HG03520 (cell line): ENCODE data around the gene MDM1.

ENCODE experiments used
- ATAC-seq: cut with Tn5 transposase; IDR thresholded peaks from one replicate; pipeline ENCODE4 v1.9.1; 2021; ENCODE audit warnings: mild to moderate bottlenecking, moderate library complexity; ENCODE audit not compliant: unreplicated experiment

Gene MDM1

DNA sequence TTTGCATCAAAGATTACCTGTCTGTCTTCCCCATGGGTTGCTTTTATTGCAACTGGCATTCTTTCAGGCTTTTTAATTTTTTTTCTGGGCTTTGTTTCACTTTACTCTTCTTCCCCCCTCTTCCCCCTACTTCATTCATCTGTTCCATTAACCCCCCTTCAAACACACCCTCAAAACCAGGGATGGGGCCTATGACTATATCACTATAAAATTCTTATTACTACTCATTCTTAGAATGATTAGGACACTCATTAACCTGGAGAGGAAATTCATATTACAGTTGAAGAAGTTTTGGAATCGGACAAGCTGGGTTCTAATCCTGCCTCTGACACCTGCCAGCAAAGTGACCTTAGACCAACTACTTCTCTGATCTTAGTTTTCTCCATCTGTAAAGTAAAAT, 24.8 kb upstream of the MDM1 start:
- ATAC-seq: no peak

DNA sequence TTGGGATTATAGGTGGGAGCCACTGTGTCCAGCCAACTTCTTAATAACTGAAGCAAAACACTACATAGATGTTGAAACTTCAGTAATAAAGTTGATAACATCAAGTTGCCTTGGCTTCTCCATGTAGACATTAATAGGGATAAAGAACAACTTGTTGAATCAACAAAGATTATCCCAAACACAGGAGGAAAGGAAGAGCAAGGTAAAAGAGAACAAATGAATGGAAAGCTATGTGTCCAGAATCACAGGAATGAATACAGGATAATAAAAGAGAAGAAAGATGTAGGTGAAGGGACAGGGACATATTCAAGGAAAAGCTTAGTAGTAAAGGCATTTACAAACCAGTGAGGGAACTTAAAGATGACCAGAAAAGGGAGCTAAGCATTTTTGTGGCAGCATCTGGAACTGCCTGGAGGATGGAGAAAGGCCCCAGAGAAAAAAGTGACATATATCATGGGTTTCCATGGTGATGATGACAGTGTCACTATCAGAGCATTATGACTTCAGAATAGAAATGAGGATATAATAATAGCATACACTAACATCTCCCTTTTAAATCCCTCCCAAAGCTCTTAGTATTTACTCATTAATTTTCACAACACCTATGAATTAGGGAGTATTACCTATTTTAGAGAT, 24.0 kb upstream of the MDM1 start:
- no peak for ATAC-seq

DNA sequence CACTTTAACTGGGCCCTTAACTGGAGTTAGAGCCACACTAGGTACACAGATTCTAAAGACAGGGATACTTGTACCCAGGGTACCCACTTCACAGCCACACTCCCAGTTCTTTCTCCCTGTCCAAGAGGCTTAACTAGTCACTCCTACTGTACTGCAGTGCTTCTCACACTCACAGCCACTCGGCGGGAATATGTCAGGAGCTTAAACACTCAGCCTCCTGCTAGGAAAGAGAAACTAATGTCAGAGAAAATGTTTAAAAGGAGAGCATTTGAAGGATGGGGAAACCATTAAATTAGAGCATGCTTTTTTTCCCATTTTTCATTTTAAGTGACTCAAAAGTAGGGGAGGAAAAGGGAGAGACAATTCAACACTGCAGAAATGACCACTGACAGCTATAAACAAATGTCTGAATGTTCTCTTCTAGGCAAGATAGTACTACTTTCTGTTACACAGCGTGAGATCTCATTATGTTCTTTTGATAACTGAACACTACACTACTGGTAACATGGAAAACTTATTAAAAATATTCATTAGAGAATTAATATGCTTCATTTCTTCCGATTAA, 22.9 kb upstream of the MDM1 start:
- ATAC-seq: no peak

DNA sequence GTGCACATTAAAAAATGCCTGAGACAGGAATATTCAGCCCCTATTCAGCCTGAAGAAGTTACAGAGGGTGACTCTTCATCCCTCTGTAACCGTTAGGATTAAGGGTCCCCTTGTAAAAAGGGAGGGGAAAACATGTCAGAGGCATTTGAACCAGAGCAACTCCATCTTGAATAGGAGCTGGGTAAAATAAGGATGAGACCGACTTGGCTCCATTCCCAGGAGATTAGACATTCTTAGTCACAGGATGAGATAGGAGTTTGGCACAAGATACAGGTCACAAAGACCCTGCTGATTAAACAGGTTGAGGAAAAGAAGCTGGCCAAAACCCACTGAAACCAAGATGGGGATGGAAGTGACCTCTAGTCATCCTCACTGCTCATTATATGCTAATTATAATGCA, 19.9 kb upstream of the MDM1 start:
- ATAC-seq: no peak

DNA sequence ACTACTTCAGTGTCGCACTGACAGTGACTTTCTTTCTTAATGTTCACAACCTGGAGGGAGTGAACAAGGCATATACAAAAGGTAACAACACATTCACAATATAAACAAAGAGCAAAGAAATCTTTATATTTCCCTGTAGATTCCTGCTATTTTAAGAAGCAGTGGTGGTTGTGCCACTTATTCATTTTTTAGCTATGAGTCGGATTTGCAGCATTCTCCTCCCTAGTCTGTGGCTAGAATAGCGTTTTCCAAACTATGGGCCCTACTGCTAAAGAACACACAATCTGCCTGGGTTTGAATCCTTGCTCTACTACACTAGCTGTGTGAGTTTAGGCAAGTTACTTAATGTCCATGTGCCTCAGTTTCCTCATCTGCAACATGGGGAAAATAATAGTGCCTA, 18.6 kb upstream of the MDM1 start:
- no peak for ATAC-seq

DNA sequence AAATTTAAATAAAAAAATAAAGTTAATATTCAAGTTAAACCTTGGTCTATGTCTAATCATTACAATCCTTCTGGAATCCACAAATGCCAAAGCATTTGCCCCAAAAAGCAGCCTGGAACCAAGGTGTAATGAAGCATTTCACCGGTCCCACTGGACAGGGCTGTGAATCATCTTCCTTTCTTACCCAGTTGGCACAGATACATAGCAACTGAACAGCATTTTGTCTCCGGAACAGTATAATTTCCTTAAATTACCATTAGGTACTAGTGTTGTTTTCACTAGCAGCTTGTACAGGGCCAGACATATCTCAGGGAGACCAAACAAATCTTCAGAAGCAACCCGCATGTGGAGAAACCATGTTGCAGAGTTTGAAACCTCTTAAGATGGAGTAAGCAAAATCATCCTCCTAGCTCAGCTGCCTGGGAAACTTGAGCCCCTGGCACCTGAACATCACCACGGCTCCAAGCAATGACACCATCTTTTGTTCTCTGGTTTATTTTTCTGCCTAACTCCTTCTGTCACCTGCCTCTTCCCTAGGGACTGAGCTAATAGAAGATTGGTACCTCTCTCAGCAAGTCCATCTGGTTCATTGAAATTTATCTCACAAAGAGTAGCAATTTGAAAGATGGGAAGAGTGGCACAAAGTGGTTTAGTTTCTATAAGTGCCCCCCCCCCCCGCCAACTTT, 17.9 kb upstream of the MDM1 start:
- no peak for ATAC-seq

DNA sequence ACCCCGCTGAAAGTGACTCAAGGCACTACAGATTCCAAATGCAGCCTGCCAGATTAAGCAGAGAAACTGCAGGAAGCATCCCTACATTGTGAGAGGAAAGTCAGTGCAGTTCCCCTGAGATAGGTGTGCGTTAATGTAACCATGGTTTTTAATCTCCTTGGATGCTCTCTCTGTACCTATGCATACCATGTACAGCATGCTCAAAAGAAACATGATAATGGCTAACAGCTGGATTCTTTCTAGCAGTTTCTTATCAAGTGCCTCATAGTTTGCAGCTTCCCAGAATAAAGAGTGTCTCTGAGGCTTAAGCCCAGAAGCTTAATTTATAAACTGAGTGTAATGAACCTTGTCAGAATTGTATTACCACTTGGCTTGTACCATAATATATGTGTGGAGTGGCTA, 17.1 kb upstream of the MDM1 start:
- ATAC-seq: no peak

DNA sequence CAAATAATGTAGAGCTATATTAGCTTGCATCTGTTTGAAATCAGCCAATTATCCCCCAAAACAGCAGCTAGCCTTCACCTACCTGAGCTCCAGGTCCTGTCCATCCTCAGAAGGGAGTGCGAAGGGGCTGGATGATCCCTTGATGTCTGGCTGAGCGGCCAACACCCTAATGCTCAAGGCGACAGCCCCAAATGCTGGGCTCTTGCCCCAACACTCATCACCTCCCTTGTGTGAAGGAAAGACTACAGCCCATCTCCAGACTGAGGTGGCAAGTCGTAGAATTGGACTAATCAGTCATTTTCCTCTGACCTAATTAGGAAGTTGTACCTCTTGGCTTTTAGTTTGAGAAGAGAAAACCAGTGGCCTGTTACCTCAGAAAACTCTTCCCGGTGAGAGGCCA, 16.3 kb upstream of the MDM1 start:
- no peak for ATAC-seq

DNA sequence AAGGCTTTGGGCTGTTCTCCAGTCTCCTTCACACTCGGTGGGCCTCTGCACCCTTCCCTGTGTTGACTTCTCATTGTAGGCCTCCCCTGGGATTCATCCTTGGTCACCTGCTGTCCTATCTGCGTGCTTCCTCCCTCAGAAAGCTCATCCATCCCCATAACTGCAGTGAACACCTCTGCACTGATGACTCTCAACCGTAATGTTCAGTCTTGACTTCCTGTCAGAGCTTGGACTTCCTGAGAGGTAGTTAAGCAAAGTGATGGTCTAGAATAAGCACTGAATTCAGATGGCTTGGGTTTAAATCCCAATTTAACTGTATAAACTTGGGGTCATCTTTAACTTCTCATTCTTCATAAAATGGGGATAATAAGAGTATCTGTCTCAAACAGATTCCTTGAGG, 13.6 kb upstream of the MDM1 start:
- no peak for ATAC-seq

DNA sequence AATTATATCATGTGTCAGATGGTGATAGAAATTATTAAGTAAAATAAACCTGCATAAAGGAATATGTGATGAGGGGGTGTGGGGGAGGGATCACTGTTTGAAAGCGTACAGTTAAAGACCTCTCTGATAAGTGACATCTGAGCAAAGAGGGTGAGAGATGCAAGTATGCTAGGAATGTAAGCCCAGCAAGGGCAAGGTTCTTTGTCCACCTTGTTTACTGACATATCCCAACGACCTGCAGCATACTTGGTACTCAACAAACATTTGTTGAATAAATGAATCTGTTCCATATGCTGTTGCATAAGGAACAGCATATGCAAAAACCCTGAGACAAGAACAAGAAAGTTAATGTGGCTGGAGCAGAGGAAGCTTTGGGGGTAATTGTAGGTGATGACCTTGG, 12.0 kb upstream of the MDM1 start:
- ATAC-seq: no peak

DNA sequence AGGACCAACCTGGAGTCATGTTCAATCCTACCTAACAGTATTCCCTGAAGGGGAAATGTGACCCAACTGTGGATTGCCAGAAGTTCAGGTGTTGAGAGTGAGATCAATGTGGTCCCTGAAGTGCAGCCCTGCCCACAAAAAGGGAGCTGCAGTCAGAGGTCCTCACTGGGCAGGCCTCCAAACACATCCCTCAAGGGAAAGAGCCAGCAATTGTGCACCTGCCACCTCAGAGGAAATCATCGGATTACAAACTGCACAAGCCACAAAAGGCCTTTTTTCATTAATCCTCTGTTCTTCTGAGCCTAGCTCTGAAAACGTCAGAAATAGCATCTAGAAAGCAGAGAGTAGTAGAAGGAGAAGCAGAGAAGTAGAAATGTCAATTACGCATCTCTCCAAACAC, 10.8 kb upstream of the MDM1 start:
- ATAC-seq: no peak

DNA sequence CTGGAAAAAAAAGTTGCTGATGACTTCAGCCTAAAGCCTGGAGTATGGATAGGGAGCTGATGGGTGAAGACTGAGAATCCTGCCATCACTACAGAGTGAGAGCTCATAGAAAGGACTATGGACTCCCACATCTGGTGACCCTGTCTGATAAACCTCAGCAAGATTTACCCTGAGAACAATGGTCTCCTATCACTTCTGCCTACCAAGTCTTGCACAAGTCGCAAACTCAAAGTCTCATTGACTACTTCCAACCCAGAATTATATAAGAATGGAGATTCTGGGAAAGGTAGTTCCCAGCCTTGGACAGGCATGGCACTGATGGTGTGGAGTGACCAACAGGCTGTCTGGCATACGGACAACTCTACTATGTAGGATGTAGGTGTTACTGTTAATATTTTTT, 9.7 kb upstream of the MDM1 start:
- ATAC-seq: no peak

DNA sequence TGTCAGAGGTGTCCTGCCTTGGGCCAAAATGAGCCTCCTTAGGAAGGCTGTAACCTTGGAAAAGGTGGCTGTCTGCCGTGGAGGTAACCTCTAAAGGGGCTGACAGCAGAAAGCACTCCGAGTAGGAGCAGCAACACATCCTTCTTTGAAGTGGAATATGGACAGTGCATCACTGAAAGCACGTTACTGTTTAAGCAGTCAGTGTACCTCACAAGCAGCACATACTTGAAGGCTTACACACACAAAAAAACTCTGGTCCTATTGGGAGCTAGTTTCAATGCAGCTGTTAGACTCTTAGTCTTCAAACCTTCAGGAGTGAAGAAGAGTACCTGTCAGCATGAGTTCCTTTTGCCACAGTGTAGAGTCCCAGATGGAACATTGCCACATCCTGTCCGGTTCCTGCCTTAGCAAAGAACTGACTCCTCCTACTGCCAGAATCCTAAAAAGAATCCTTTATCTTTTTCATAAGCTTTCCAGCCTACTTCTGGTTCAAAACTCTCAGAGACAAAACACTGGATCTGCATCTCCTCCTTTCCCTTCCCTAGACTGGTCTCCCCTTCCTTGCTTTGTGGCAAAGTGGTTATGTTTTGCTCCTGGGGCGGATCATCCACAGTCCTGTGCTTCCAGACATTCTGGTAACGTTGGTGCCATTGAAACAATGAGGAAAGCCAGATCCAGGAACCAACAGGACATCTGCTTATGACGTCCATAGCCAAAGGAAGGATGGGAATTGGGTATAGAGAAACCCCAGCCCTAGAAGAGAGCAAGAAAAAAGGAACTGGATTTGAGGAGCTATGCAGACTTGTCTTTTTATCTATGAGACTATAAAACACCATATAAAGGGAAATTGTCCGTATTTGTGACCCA, 8.5 kb upstream of the MDM1 start:
- ATAC-seq: no peak

DNA sequence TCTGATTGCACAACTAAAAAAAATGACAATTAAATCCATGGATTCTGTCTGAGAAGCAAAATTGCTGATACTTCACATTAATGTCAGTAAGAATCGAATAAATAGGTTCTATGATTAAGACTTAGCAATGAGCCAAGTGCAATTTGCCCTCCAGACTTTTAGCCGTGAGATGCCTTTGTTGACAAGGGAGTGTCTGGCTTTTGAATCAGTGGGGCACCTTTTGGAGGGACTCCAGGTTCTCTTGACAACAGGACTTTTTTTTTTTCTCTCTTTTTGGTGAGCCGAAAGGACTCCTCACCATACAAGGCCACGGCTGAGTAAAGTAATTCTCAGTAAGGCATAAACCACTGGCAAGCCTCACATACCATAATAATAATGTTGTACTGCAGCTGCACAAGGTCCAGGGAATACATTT, 4.7 kb upstream of the MDM1 start:
- ATAC-seq: no peak

DNA sequence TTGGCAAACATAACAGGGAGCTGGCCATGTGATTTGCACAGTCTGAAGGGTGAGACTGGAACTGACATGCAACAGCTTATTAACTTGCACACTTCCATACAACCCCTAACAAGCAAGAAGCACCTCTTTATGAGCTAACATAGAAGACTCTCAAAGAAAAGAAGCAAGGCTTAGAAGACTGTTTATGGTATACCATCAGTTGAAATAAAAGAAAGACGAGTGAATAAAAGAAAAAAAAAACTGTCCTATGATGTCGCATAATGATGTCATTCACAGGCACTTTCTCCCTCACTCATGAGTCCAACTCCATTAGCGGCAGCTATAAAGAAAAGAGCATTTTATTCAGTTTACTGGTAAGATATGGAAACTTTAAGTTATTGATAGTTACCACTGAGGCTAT, 3.3 kb upstream of the MDM1 start:
- ATAC-seq: no peak

DNA sequence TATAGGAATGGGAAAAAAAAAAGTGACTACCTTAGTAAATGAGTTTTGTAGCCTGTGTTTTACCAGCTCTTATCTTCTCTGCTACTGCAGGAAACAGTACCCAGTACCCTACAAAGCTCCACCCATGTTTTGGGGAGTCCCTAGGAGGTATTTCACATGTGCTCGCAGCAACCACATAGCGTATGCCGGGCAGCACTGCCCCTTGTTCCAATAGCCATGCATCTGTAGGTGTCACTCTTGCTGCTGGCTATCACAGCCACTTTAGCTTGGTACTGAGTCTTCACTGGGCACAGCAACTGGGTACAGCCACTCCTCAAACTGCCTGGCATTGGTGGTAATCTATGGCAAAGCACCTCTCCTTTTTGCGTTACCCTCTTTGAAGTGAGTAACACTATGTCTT, 2.0 kb upstream of the MDM1 start:
- ATAC-seq: no peak

DNA sequence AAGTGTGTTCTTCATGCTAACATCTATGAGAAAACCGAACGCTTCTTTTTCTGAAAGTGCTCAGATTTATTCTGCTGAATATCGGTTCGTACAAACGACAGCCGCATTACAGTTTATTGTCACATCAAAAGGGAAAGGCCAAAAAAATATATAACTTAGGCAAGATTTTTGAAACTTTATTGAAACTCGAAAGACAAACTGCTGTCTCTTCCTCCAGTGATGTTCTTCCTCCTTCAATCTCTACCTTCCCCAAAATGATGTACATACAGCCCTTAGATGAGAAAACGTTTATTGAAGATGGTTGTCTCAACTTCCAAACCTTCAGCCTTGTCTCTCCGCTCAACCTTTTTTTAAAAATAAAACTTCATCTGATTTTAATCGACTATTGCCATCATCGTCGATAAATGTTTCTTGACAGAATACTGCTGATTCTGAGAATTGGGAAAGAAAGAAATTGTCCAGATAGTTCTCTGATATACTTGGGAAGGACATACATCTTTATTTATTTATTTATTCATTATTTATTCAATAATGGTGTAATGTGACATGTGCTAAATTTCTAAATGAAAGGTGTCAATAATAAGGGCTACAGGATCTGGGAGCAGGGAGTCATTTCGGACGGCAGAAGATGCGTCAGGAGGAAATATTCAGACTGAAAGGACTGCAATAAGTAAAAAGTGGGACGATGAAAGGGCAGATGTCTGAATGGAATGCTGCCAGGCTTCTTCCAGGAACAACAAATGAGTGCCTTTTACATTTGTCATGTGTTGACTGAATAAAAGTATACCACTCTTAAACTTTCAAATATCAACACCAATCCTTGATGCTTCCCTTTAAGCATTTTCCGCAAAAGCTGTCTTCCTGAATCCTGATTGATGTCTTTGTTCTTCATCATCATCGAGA, 817 bp upstream of the MDM1 start:
- no peak for ATAC-seq

DNA sequence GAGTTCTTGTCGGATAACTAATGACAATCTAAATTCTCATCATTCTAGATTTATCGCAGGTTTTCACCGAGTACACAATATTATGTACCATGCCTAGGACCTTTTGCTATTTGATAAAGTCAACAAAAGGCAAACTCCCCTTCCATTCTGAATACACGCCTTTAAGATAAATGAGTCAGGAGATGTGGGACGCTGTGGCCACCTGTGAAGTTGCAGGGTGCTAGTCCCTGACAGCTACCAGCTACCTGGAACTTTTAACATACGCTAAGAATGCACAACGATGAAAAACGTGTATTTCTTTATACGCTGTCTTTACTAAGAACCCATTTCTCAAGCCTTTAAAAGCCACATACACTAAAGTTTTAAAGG, 678 bp downstream of the MDM1 start:
- ATAC-seq: no peak

DNA sequence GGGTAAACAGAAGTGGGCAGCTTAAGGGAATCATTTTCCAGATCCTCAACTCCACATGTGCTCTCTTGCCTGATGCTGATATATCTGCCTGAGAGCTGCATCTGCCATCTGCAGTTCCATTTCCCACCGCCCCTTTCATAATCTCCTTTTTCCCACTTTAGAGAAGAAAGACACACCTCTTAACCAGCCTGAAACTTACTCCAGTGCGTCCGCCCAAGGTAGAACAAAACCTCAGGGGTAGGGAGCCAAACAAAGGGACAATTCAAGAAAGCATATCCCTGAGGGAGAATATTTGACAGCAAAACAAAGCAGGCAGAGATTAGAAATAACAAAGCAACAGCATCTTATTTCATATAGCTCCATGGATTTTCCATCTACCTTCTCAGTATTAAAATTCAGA, 4.3 kb downstream of the MDM1 start:
- no peak for ATAC-seq

DNA sequence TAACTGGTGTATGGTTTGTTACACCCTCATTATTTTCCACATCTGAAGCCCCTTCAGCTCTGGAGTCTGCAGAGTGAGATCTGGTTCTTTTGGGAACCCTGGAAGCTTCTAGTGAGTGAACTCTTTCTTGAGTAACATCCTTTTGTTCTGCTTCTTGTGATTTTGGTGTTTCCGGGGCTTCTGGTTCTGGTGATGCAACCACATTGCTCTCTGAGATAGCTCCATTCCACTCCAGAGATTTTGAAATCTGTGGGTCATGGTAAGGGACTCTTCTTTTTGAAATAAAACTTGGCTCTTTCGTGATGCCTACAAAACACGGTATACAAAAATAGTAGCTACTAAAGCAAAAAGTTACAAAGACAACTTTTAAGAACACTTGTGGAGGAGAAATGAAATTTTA, 5.4 kb downstream of the MDM1 start:
- no peak for ATAC-seq

DNA sequence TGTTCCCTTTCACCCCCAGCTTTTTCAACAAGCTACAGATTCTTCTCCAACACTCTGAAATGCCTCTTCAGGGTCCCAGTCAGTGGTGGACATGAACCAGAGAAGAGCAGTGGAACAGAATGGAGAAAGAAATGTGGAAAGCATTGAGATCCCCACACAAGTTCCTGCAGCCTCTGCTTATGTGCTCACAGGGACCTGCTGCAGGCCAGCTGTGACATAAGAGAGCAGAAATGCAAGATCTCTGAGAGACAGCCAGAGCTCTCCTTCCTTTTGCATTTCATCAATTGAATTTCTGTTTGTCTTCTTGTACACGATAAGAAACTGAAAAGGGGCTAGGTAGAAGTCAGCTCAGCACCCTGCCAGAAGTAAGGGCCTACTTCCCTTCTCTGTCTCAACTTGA, 6.2 kb downstream of the MDM1 start:
- ATAC-seq: no peak
